ENCODE data around the gene UQCRH. TPM values are rescaled to one million over a fixed set of nuclear protein-coding genes. Genes with fewer than 3 reads are reported as not detected.

The UQCRH gene
- total and polyA plus RNA-seq, 2 of the 13 experiments (the other 11 are each of a cell fraction or from before 2014, with no cell fraction given) = 548 to 556 TPM

DNA sequence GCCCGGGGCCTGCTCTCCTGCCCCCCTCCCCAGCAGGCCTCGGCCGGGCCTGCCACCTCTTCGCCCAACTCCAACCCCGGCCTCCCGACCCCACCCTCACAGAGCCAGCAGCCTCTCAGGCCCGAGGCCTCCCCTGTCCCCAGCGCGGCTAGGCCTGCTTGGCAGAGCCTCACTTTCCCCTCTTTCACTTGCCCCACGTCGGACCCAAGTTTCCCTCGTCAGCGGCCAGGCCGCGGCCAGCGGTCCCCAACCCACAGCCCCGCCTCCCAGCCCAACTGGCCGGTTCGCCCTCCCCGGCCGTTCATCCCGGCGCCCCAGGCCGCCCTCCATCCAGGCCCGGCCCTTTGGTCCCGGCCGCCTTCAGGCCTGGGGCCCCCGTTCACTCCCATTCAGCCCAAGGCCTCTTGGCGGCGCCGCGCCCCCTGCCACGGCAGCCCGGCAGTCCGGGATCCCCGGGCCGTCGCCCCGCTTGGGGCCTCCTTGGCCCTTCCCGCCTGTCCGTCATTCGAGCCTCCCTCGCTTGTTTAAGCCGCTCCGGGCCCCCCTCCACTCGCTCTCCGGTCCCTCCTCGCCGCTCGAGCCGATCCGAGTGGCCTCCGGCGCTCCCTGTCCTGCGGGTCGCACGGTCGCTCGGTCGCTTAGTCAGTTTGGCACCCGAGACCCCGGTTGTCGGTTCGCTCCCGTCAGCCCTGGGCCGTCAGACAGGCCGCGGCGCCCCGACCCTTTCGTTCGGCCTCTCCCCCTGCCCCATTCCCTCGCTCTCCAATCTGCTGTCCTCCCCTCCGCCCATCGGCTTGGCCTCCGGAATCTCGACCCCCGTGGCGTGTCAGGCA, 1.5 kb upstream of the UQCRH start (continued):
- TF ChIP-seq, protein P1, sequence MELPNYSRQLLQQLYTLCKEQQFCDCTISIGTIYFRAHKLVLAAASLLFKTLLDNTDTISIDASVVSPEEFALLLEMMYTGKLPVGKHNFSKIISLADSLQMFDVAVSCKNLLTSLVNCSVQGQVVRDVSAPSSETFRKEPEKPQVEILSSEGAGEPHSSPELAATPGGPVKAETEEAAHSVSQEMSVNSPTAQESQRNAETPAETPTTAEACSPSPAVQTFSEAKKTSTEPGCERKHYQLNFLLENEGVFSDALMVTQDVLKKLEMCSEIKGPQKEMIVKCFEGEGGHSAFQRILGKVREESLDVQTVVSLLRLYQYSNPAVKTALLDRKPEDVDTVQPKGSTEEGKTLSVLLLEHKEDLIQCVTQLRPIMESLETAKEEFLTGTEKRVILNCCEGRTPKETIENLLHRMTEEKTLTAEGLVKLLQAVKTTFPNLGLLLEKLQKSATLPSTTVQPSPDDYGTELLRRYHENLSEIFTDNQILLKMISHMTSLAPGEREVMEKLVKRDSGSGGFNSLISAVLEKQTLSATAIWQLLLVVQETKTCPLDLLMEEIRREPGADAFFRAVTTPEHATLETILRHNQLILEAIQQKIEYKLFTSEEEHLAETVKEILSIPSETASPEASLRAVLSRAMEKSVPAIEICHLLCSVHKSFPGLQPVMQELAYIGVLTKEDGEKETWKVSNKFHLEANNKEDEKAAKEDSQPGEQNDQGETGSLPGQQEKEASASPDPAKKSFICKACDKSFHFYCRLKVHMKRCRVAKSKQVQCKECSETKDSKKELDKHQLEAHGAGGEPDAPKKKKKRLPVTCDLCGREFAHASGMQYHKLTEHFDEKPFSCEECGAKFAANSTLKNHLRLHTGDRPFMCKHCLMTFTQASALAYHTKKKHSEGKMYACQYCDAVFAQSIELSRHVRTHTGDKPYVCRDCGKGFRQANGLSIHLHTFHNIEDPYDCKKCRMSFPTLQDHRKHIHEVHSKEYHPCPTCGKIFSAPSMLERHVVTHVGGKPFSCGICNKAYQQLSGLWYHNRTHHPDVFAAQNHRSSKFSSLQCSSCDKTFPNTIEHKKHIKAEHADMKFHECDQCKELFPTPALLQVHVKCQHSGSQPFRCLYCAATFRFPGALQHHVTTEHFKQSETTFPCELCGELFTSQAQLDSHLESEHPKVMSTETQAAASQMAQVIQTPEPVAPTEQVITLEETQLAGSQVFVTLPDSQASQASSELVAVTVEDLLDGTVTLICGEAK (IDR thresholded peaks at IDR 0.05) = no peak
- TF ChIP-seq, protein P1 (CRISPR knock-in tag; IDR thresholded peaks at IDR 0.05) = peak; percentile 24; the same call in 1 of the 2 replicates
- TF ChIP-seq, protein P2, sequence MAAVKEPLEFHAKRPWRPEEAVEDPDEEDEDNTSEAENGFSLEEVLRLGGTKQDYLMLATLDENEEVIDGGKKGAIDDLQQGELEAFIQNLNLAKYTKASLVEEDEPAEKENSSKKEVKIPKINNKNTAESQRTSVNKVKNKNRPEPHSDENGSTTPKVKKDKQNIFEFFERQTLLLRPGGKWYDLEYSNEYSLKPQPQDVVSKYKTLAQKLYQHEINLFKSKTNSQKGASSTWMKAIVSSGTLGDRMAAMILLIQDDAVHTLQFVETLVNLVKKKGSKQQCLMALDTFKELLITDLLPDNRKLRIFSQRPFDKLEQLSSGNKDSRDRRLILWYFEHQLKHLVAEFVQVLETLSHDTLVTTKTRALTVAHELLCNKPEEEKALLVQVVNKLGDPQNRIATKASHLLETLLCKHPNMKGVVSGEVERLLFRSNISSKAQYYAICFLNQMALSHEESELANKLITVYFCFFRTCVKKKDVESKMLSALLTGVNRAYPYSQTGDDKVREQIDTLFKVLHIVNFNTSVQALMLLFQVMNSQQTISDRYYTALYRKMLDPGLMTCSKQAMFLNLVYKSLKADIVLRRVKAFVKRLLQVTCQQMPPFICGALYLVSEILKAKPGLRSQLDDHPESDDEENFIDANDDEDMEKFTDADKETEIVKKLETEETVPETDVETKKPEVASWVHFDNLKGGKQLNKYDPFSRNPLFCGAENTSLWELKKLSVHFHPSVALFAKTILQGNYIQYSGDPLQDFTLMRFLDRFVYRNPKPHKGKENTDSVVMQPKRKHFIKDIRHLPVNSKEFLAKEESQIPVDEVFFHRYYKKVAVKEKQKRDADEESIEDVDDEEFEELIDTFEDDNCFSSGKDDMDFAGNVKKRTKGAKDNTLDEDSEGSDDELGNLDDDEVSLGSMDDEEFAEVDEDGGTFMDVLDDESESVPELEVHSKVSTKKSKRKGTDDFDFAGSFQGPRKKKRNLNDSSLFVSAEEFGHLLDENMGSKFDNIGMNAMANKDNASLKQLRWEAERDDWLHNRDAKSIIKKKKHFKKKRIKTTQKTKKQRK (IDR thresholded peaks at IDR 0.05; ENCODE audit: low read length) = no peak
- TF ChIP-seq, protein P3, sequence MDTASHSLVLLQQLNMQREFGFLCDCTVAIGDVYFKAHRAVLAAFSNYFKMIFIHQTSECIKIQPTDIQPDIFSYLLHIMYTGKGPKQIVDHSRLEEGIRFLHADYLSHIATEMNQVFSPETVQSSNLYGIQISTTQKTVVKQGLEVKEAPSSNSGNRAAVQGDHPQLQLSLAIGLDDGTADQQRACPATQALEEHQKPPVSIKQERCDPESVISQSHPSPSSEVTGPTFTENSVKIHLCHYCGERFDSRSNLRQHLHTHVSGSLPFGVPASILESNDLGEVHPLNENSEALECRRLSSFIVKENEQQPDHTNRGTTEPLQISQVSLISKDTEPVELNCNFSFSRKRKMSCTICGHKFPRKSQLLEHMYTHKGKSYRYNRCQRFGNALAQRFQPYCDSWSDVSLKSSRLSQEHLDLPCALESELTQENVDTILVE (CRISPR knock-in tag; IDR thresholded peaks at IDR 0.05) = no peak
- TF ChIP-seq MED13 (CRISPR knock-in tag; IDR thresholded peaks at IDR 0.05) = peak; percentile 52; the same call in 1 of the 2 replicates
- peak; percentile 87 for TF ChIP-seq AGO1 (IDR thresholded peaks at IDR 0.05; ENCODE audit: low read depth, low read length, poor library complexity, severe bottlenecking)
- TF ChIP-seq LCORL (IDR thresholded peaks at IDR 0.05) = peak; percentile 91
- peak; percentile 18; the same call in 1 of the 2 replicates for TF ChIP-seq LCORL (CRISPR knock-in tag; IDR thresholded peaks at IDR 0.05)
- TF ChIP-seq, protein P4, sequence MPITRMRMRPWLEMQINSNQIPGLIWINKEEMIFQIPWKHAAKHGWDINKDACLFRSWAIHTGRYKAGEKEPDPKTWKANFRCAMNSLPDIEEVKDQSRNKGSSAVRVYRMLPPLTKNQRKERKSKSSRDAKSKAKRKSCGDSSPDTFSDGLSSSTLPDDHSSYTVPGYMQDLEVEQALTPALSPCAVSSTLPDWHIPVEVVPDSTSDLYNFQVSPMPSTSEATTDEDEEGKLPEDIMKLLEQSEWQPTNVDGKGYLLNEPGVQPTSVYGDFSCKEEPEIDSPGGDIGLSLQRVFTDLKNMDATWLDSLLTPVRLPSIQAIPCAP (CRISPR knock-in tag; IDR thresholded peaks at IDR 0.05; ENCODE audit: low read depth) = 0 out of 2 replicates have a peak, but pooled peaks have one; percentile 44
- peak; percentile 55 for TF ChIP-seq ASH2L (IDR thresholded peaks at IDR 0.05; ENCODE audit: insufficient read length, low read depth, low read length)
- peak; percentile 64; the same call in 1 of the 2 replicates for TF ChIP-seq TAF1 (CRISPR knock-in tag; IDR thresholded peaks at IDR 0.05)
- 0 out of 2 replicates have a peak, but pooled peaks have one; percentile 64 for TF ChIP-seq DNMT1 (CRISPR knock-in tag; IDR thresholded peaks at IDR 0.05)

Data from HepG2 (cell line).